DMS 273 treated with DMSO at 0.1 percent for 48 hours (cell line): ENCODE results near the gene SMPD2.

ENCODE experiments used
- DNase-seq: peaks from one replicate; lab custom pipeline; 2025; lab: John Stamatoyannopoulos, UW

SMPD2 gene

GRCh38 chr6:109447087-109447486 lies 6.6 kb downstream of the SMPD2 start:
- no peak for DNase-seq

- no peak for DNase-seq
These were observed 7.5 kb downstream of the SMPD2 start for GRCh38 chr6:109447878-109448555.

GRCh38 chr6:109448615-109449014 lies 8.1 kb downstream of the SMPD2 start:
- DNase-seq, result no peak

GRCh38 chr6:109449064-109449794 lies 8.7 kb downstream of the SMPD2 start:
- no peak for DNase-seq

- DNase-seq, result no peak
These were observed 9.5 kb downstream of the SMPD2 start for GRCh38 chr6:109449795-109450673.

GRCh38 chr6:109450801-109451200 lies 10.3 kb downstream of the SMPD2 start:
- DNase-seq, result no peak

- DNase-seq, result no peak
These were observed 10.9 kb downstream of the SMPD2 start for GRCh38 chr6:109451376-109451775.

GRCh38 chr6:109452181-109452580 lies 11.7 kb downstream of the SMPD2 start:
- no peak for DNase-seq

GRCh38 chr6:109453156-109453555 lies 12.6 kb downstream of the SMPD2 start:
- DNase-seq, result no peak

- DNase-seq, result peak; percentile 96
These were observed 13.3 kb downstream of the SMPD2 start for GRCh38 chr6:109453594-109454495.

GRCh38 chr6:109454496-109455436 lies 14.2 kb downstream of the SMPD2 start:
- DNase-seq, result no peak

GRCh38 chr6:109455437-109456110 lies 15.1 kb downstream of the SMPD2 start, which contains the start of gene MICAL1:
Gene MICAL1 (minus strand): TSS chr6:109455772. CDS start chr6:109454196, 1,576 bp downstream.
- DNase-seq, result no peak

GRCh38 chr6:109456111-109456583 lies 15.6 kb downstream of the SMPD2 start:
- no peak for DNase-seq

GRCh38 chr6:109456710-109457561 lies 16.4 kb downstream of the SMPD2 start:
- no peak for DNase-seq

- DNase-seq, result no peak
These were observed 17.1 kb downstream of the SMPD2 start for GRCh38 chr6:109457562-109457996.

- DNase-seq, result no peak
These were observed 18.4 kb downstream of the SMPD2 start for GRCh38 chr6:109458774-109459531.

GRCh38 chr6:109460161-109460829 lies 19.8 kb downstream of the SMPD2 start:
- no peak for DNase-seq
